IMR-90 (cell line): ENCODE measurements around the gene EPAS1. TPM values are rescaled to one million over a fixed set of nuclear protein-coding genes. Genes with fewer than 3 reads are reported as not detected.

Experiments used
- ATAC-seq: fragments of 200-7000 bp; cut with Tn5 transposase; 2 replicates; pipeline ENCODE4 v1.9.1; 2020; ENCODE audit warnings: low read depth, mild to moderate bottlenecking, moderate library complexity
- BruUV-seq: library from RNA; stranded (reverse); fragments of 400-500 nt; replicated peaks from 2 replicates; lab custom pipeline; 2021; lab: Mats Ljungman, UMichigan
- CTCF ChIA-PET: fragments of 300-600 bp; formaldehyde crosslinking; extraction: SDS; loops from one replicate; lab custom pipeline; 2021; ENCODE audit warnings: antibody characterized with exemption; lab: Yijun Ruan, JAX
- POLR2A ChIA-PET: fragments of 300-600 bp; sonication (Branson Sonifier 250); formaldehyde crosslinking; loops from one replicate; lab custom pipeline; 2022; ENCODE audit warnings: antibody characterized with exemption; ENCODE audit not compliant: unreplicated experiment; lab: Charles Lee
- DNase-seq: peaks from one replicate; pipeline ENCODE4 v3.0.0; 2013
- H2AFZ ChIP-seq: replicated peaks from 2 replicates; pipeline ENCODE3; 2013; ENCODE audit warnings: low read length, mild to moderate bottlenecking; ENCODE audit not compliant: poor library complexity
- H2AK5ac ChIP-seq: 2 replicates; pipeline ENCODE4 v1.6.1; 2013; ENCODE audit warnings: low read depth, low read length, inconsistent platforms
- H2AK9ac ChIP-seq: replicated peaks from 2 replicates; pipeline ENCODE3; 2013; ENCODE audit warnings: mild to moderate bottlenecking, low read depth, low read length, moderate library complexity; ENCODE audit not compliant: poor library complexity
- H2BK120ac ChIP-seq: 2 replicates; pipeline ENCODE4 v1.6.1; 2013; ENCODE audit warnings: low read depth, low read length, inconsistent platforms
- H2BK15ac ChIP-seq: 3 replicates; pipeline ENCODE4 v1.6.1; 2013; ENCODE audit warnings: low read depth, low read length, inconsistent platforms
- H2BK20ac ChIP-seq: 2 replicates; pipeline ENCODE4 v1.6.1; 2013; ENCODE audit warnings: low read depth, mild to moderate bottlenecking, inconsistent platforms, low read length, moderate library complexity
- H2BK5ac ChIP-seq: 2 replicates; pipeline ENCODE4 v1.6.1; 2013; ENCODE audit warnings: mild to moderate bottlenecking, low read depth, low read length, inconsistent platforms; ENCODE audit not compliant: poor library complexity, severe bottlenecking
- H3K14ac ChIP-seq: replicated peaks from 2 replicates; pipeline ENCODE4 v1.6.1; 2013; ENCODE audit warnings: low read depth, low read length, inconsistent platforms
- H3K18ac ChIP-seq: 2 replicates; pipeline ENCODE4 v1.6.1; 2013; ENCODE audit warnings: low read depth, low read length, control low read depth
- H3K23ac ChIP-seq: 2 replicates; pipeline ENCODE4 v1.6.1; 2013; ENCODE audit warnings: low read depth, low read length, inconsistent platforms
- H3K27ac ChIP-seq: 2 replicates; pipeline ENCODE4 v1.5.1; 2013; ENCODE audit warnings: mild to moderate bottlenecking, control low read depth, low read length; ENCODE audit not compliant: insufficient read depth
- H3K27me3 ChIP-seq: 2 replicates; pipeline ENCODE4 v1.6.1; 2013; ENCODE audit warnings: low read length; ENCODE audit not compliant: control insufficient read depth, insufficient read depth
- H3K36me3 ChIP-seq: 2 replicates; pipeline ENCODE4 v1.6.1; 2013; ENCODE audit warnings: low read length, mixed read lengths; ENCODE audit not compliant: control insufficient read depth, insufficient read depth
- H3K4ac ChIP-seq: 2 replicates; pipeline ENCODE4 v1.6.1; 2013; ENCODE audit warnings: low read depth, low read length, inconsistent platforms
- H3K4me1 ChIP-seq: 2 replicates; pipeline ENCODE4 v1.6.1; 2013; ENCODE audit warnings: low read length, mixed read lengths; ENCODE audit not compliant: control insufficient read depth, insufficient read depth
- H3K4me2 ChIP-seq: 2 replicates; pipeline ENCODE4 v1.6.1; 2013; ENCODE audit warnings: low read depth, mild to moderate bottlenecking, control low read depth, low read length, moderate library complexity
- H3K4me3 ChIP-seq: 2 replicates; pipeline ENCODE4 v1.5.1; 2013; ENCODE audit warnings: low read depth, mild to moderate bottlenecking, control low read depth, low read length, moderate library complexity; ENCODE audit not compliant: insufficient read depth
- H3K56ac ChIP-seq: 2 replicates; pipeline ENCODE4 v1.6.1; 2013; ENCODE audit warnings: low read length, inconsistent platforms; ENCODE audit not compliant: insufficient read depth; ENCODE audit errors: extremely low read depth
- H3K79me1 ChIP-seq, 2 experiments: 2 replicates each; pipeline ENCODE4 v1.6.1; 2013; ENCODE audit warnings: low read length in 2 of 2, inconsistent platforms in 1 of 2, low read depth in 1 of 2
- H3K9ac ChIP-seq: 2 replicates; pipeline ENCODE4 v1.6.1; 2013; ENCODE audit warnings: low read depth, low read length, control low read depth
- H3K9me1 ChIP-seq: 2 replicates; pipeline ENCODE4 v1.6.1; 2013; ENCODE audit warnings: low read length, inconsistent platforms; ENCODE audit not compliant: insufficient read depth
- H3K9me3 ChIP-seq: 2 replicates; pipeline ENCODE4 v1.6.1; 2013; ENCODE audit warnings: low read length; ENCODE audit not compliant: control insufficient read depth, insufficient read depth
- H4K20me1 ChIP-seq: 2 replicates; pipeline ENCODE4 v1.6.1; 2013; ENCODE audit warnings: low read length, inconsistent platforms; ENCODE audit not compliant: insufficient read depth
- H4K5ac ChIP-seq: 2 replicates; pipeline ENCODE4 v1.6.1; 2013; ENCODE audit warnings: mild to moderate bottlenecking, low read depth, low read length, control low read depth
- H4K8ac ChIP-seq, 2 experiments: 2 replicates each; pipeline ENCODE4 v1.6.1; 2013; ENCODE audit warnings: low read depth in 2 of 2, low read length in 2 of 2, control low read depth in 1 of 2, inconsistent platforms in 1 of 2
- H4K91ac ChIP-seq: 2 replicates; pipeline ENCODE4 v1.6.1; 2013; ENCODE audit warnings: low read depth, low read length, inconsistent platforms; ENCODE audit not compliant: insufficient read depth
- BHLHE40 ChIP-seq: fragments of 150-350 bp; IDR thresholded peaks from 2 replicates; pipeline ENCODE4 v1.6.1; 2016; ENCODE audit warnings: mild to moderate bottlenecking, low read depth, low read length
- FOS ChIP-seq: fragments of 150-350 bp; IDR thresholded peaks from 2 replicates; pipeline ENCODE4 v1.6.1; 2016; ENCODE audit warnings: low read depth, low read length
- MAZ ChIP-seq: IDR thresholded peaks from 2 replicates; pipeline ENCODE4 v1.6.1; 2012; ENCODE audit warnings: low read depth, mild to moderate bottlenecking, low read length, improper control_type of control experiment, moderate library complexity, borderline replicate concordance
- MXI1 ChIP-seq: IDR thresholded peaks from 2 replicates; pipeline ENCODE4 v1.6.1; 2012; ENCODE audit warnings: low read depth, mild to moderate bottlenecking, low read length, moderate library complexity, borderline replicate concordance
- NFE2L2 ChIP-seq: fragments of 150-350 bp; IDR thresholded peaks from 2 replicates; pipeline ENCODE4 v1.6.1; 2016; ENCODE audit warnings: low read depth, mild to moderate bottlenecking, low read length
- POLR2A ChIP-seq: IDR thresholded peaks from 2 replicates; pipeline ENCODE4 v1.6.1; 2012; ENCODE audit warnings: mild to moderate bottlenecking, low read depth, low read length
- RAD21 ChIP-seq: IDR thresholded peaks from 2 replicates; pipeline ENCODE4 v1.6.1; 2012; ENCODE audit warnings: low read length, improper control_type of control experiment
- RCOR1 ChIP-seq: IDR thresholded peaks from 2 replicates; pipeline ENCODE4 v1.6.1; 2012; ENCODE audit warnings: mild to moderate bottlenecking, low read length, improper control_type of control experiment; ENCODE audit not compliant: insufficient replicate concordance
- RFX5 ChIP-seq: IDR thresholded peaks from 2 replicates; pipeline ENCODE4 v1.8.0; 2012; ENCODE audit warnings: low read depth, mild to moderate bottlenecking, low read length, moderate library complexity
- SMC3 ChIP-seq: fragments of 150-350 bp; IDR thresholded peaks from 2 replicates; pipeline ENCODE4 v1.6.1; 2016; ENCODE audit warnings: low read depth, mild to moderate bottlenecking, antibody characterized with exemption, low read length, moderate library complexity
- WGBS, 2 experiments: methylation state at CpG; one replicate each; pipeline versions ENCODE4 v1.1.5 to v1.1.7; 2013; ENCODE audit warnings: missing lambda C conversion rate in 2 of 2; ENCODE audit not compliant: insufficient read length in 1 of 2; ENCODE audit errors: extremely low coverage in 2 of 2; 5-methylcytosine and 5-hydroxymethylcytosine counted together
- dilution Hi-C: fragments of 300-500 bp; cut with HindIII; formaldehyde crosslinking; loops from one replicate; pipeline ENCODE4 v1.14.3; 2018; ENCODE audit warnings: low sequenced_read_pairs; ENCODE audit not compliant: unreplicated experiment
- in situ Hi-C: fragments of 300-500 bp; cut with MboI; formaldehyde crosslinking; loops from 3 replicates; pipeline ENCODE4 v1.14.3; 2019; ENCODE audit warnings: low sequenced_read_pairs, inconsistent platforms, mixed read lengths
- intact Hi-C: fragments of 100-400 bp; cut with micrococcal nuclease; formaldehyde crosslinking; loops from 2 replicates; pipeline ENCODE4 v1.10.0; 2022
- polyA plus RNA-seq, 3 experiments: library from polyadenylated mRNA; depleted of rRNA; stranded (reverse); fragments of >200 nt; gene quantifications; 2 replicates each; pipeline ENCODE4 v1.2.3, GENCODE V29; 2012; ENCODE audit warnings: low replicate concordance in 1 of 3
- total RNA-seq: library from RNA; depleted of rRNA; stranded (reverse); fragments of >200 nt; gene quantifications from 2 replicates; pipeline ENCODE4 v1.2.3, GENCODE V29; 2012
- TF ChIP-seq, protein P1 (sequence below): conservative IDR thresholded peaks from 2 replicates; pipeline ENCODE4 v1.5.1; 2012; ENCODE audit warnings: mild to moderate bottlenecking, low read depth, low read length, improper control_type of control experiment
- TF ChIP-seq, protein P2 (sequence below): fragments of 150-350 bp; IDR thresholded peaks from 2 replicates; pipeline ENCODE4 v1.6.1; 2017; ENCODE audit warnings: mild to moderate bottlenecking, antibody characterized with exemption, low read length, low read depth
- TF ChIP-seq, protein P3 (sequence below): fragments of 150-350 bp; IDR thresholded peaks from 2 replicates; pipeline ENCODE4 v1.6.1; 2016; ENCODE audit warnings: low read depth, mild to moderate bottlenecking, low read length, moderate library complexity, borderline replicate concordance

Gene EPAS1
- total and polyA plus RNA-seq, 2 of the 4 experiments (the other 2 are of a cell fraction): 40.7 to 120 TPM

DNA sequence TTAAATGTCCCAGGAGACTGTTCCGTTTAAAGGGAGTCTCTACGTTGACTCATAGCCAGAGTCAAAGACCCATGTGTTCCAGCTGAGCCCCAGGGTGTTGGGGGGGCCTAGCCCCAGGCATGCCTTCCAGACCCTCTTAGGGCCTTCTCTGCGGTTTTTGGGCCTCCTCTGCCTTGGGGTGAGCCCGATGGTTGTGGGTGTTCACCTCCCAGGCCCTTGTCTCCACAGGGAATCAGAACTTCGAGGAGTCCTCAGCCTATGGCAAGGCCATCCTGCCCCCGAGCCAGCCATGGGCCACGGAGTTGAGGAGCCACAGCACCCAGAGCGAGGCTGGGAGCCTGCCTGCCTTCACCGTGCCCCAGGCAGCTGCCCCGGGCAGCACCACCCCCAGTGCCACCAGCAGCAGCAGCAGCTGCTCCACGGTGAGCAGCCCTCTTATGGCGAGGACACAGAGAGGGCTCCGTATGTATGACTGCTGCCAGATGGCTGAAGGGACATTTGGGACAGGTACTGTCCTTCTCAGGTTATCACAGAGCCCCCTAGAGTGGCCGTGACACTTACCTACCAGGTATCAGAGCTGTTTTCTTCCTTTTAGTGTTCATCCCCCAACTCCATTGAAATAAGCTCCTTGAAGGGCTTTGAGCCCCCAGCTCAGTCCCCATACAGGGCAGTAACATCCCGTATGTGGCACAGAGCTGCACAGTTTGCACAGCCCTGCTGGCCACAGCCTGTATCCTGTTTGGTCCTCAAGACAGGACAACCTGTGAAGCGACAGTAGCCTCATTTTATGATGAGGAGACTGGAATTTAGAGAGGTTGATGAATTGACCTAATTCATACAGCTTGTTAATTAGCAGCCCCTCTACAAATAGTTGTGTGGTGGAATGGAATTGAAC lies 80.7 kb downstream of the EPAS1 start:
- in situ Hi-C loops (no loop called here), dilution Hi-C loops (no loop called here), intact Hi-C loops (loop anchor here (5.0 kb wide), 1 partner anchor 376 kb away; no protein-coding TSS in a partner anchor)
- Histone ChIP-seq H4K20me1 (no peaks in the 10 kb centered on the region; the same call in 1 of the 2 replicates), H2BK120ac (no peak overlapping the region; the same call in 1 of the 2 replicates), H3K27me3 (no peaks in the 10 kb centered on the region), H3K4me1 (peaks cover 19% of the 10 kb centered on the region; the same call in 1 of the 2 replicates), H2BK5ac (no peak overlapping the region), H4K5ac (no peak overlapping the region), H2BK15ac (no peak overlapping the region), H4K8ac (no peak overlapping the region), H3K4me3 (no peak overlapping the region), H2AK9ac (no peak overlapping the region), H2AK5ac (peak overlapping the region; percentile 20; the same call in 1 of the 2 replicates), H3K27ac (peak overlapping the region; percentile 55; the same call in 1 of the 2 replicates), H3K14ac (peak overlapping the region; percentile 55; the same call in 1 of the 2 replicates), H3K4ac (no peak overlapping the region), H2BK20ac (no peak overlapping the region; the same call in 1 of the 2 replicates), H3K56ac (no peak overlapping the region), H3K9ac (no peak overlapping the region), H3K9me3 (no peaks in the 10 kb centered on the region), H3K9me1 (peaks cover 14% of the 10 kb centered on the region), H3K4me2 (no peak overlapping the region), H4K91ac (no peak overlapping the region), H2AFZ (no peak overlapping the region), H3K18ac (no peak overlapping the region; the same call in 1 of the 2 replicates), H3K79me1 (peaks cover 7 to 37% of the 10 kb centered on the region in 2 experiments; a peak in 3 of 4 replicates), H3K23ac (no peak overlapping the region), H3K36me3 (peaks cover 86% of the 10 kb centered on the region)
- no peak for ATAC-seq
- no TSS peak for BruUV-seq
- ChIA-PET POLR2A (no interaction called here), CTCF (interaction anchor here (0.5 kb wide), 1 partner anchor 339 kb away, joined by 3 read pairs; no protein-coding TSS in a partner anchor)
- 90% methylated on average over 8 of the region's 16 CpGs; no CpG with 5 or more reads in 1 of the 2 experiments for WGBS, 2 experiments
- no peak for DNase-seq
- TF ChIP-seq, protein P1, sequence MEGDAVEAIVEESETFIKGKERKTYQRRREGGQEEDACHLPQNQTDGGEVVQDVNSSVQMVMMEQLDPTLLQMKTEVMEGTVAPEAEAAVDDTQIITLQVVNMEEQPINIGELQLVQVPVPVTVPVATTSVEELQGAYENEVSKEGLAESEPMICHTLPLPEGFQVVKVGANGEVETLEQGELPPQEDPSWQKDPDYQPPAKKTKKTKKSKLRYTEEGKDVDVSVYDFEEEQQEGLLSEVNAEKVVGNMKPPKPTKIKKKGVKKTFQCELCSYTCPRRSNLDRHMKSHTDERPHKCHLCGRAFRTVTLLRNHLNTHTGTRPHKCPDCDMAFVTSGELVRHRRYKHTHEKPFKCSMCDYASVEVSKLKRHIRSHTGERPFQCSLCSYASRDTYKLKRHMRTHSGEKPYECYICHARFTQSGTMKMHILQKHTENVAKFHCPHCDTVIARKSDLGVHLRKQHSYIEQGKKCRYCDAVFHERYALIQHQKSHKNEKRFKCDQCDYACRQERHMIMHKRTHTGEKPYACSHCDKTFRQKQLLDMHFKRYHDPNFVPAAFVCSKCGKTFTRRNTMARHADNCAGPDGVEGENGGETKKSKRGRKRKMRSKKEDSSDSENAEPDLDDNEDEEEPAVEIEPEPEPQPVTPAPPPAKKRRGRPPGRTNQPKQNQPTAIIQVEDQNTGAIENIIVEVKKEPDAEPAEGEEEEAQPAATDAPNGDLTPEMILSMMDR: no peak
- no peak for TF ChIP-seq MAZ
- no peak for TF ChIP-seq NFE2L2
- TF ChIP-seq FOS: no peak
- TF ChIP-seq RFX5: no peak
- TF ChIP-seq MXI1: no peak
- TF ChIP-seq SMC3: no peak
- TF ChIP-seq, protein P2, sequence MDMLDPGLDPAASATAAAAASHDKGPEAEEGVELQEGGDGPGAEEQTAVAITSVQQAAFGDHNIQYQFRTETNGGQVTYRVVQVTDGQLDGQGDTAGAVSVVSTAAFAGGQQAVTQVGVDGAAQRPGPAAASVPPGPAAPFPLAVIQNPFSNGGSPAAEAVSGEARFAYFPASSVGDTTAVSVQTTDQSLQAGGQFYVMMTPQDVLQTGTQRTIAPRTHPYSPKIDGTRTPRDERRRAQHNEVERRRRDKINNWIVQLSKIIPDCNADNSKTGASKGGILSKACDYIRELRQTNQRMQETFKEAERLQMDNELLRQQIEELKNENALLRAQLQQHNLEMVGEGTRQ: no peak
- TF ChIP-seq POLR2A: no peak
- TF ChIP-seq, protein P3, sequence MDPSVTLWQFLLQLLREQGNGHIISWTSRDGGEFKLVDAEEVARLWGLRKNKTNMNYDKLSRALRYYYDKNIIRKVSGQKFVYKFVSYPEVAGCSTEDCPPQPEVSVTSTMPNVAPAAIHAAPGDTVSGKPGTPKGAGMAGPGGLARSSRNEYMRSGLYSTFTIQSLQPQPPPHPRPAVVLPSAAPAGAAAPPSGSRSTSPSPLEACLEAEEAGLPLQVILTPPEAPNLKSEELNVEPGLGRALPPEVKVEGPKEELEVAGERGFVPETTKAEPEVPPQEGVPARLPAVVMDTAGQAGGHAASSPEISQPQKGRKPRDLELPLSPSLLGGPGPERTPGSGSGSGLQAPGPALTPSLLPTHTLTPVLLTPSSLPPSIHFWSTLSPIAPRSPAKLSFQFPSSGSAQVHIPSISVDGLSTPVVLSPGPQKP: no peak
- TF ChIP-seq RCOR1: no peak
- TF ChIP-seq RAD21: no peak
- TF ChIP-seq BHLHE40: no peak
